ENCODE data around the gene IMMP1L. TPM values are rescaled to one million over a fixed set of nuclear protein-coding genes. Genes with fewer than 3 reads are reported as not detected.

The IMMP1L gene
- total RNA-seq, 4 donors from 2014 or later = 6.5 to 30.5 (median 12.5) TPM

DNA sequence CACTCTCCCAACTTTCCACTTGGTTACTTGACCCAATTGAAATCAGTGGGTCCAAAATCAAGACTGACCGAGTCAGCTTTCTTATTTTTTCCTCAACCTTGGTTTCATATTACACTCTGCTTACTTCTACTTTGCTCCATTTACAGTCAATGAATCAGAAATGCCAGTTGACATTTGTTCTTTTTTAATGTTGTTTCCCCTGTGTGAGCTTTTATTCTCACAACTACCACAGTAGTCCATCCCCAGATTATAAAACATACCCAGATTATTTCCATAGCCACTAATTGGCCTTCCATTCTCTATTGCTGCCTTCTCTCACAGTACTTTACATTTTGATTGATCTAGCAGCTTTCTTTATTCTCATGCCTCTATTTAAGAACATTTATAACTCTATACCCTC lies 89.8 kb downstream of the IMMP1L start:
- intact Hi-C loops (cut with DNase I) = no loop called here
- DNase-seq = no peak

DNA sequence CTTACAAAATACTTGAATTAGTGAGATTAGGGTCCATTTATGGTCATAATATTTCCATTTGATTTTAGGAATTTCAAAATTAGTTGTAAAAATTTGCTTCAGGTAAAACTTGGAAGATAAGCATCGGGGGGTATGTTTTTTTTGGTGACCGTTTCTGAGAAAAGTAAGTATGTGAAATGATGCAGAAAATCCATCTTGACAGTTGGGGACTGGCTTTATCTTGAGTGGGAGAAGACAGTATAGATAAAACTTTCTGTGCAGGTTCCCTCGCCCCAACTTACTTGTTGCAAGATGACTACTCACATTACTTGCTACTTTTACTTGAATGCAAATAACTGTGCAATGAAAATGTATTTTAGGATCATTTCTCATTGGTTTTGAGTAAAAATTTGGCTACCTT lies 90.3 kb downstream of the IMMP1L start:
- TF ChIP-seq CTCF (IDR thresholded peaks at IDR 0.05) = no peak
- no peak for TF ChIP-seq POLR2A (IDR thresholded peaks at IDR 0.05)
- 77 to 86% methylated on average over 3 of the region's 3 CpGs for WGBS, 2 donors
- no peak overlapping the region for H3K27ac ChIP-seq
- H3K4me3 ChIP-seq = no peak overlapping the region
- H3K9me3 ChIP-seq = no peaks in the 10 kb centered on the region
- H3K36me3 ChIP-seq = peaks cover 0 to 4% (median 0%) of the 10 kb centered on the region in 3 donors
- no peaks in the 10 kb centered on the region for H3K4me1 ChIP-seq
- DNase-seq = no peak
- intact Hi-C loops (cut with DNase I) = no loop called here
- H3K27me3 ChIP-seq = no peaks in the 10 kb centered on the region

More for the DNA sequence above, 89.8 kb downstream of the IMMP1L start:
- Histone ChIP-seq H3K9me3 (no peaks in the 10 kb centered on the region), H3K4me1 (no peaks in the 10 kb centered on the region), H3K27me3 (no peaks in the 10 kb centered on the region), H3K27ac (no peak overlapping the region), H3K36me3 (peaks cover 0 to 3% (median 0%) of the 10 kb centered on the region in 3 donors), H3K4me3 (no peak overlapping the region)
- no peak for TF ChIP-seq POLR2A (IDR thresholded peaks at IDR 0.05)
- no peak for TF ChIP-seq CTCF (IDR thresholded peaks at IDR 0.05)
- WGBS, 2 donors = 78 to 82% methylated on average over 1 of the region's 1 CpG

- Histone ChIP-seq H3K36me3 (peaks cover 0 to 4% (median 0%) of the 10 kb centered on the region in 3 donors), H3K27me3 (no peaks in the 10 kb centered on the region), H3K4me1 (no peaks in the 10 kb centered on the region), H3K27ac (no peak overlapping the region), H3K4me3 (no peak overlapping the region), H3K9me3 (no peaks in the 10 kb centered on the region)
- no peak for DNase-seq
- WGBS, 2 donors = 89 to 96% methylated on average over 2 of the region's 2 CpGs
- TF ChIP-seq POLR2A (IDR thresholded peaks at IDR 0.05) = no peak
- intact Hi-C loops (cut with DNase I) = no loop called here
These were observed 91.6 kb downstream of the IMMP1L start for GRCh38 chr11:31417816-31418215.

DNA sequence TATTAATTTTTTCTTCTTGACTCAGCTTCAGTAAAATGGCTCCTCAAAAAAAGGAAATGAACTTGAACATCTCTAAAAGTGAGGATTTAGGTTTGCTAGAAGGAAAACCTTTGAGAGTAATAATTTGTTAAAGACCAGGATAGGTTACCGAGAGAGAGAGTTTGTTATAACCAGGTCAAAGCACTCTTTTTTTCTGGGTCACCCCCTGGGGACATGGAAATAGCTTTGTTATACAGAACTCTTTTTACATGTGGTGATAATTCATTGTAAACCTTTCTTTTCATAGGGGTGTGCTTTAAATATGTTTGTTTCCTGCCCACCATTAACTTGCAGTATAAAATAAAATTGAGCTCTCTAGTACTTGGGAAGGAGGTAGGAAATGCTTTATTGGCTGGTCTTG lies 92.1 kb downstream of the IMMP1L start:
- Histone ChIP-seq H3K36me3 (peaks cover 0 to 4% (median 0%) of the 10 kb centered on the region in 3 donors), H3K27me3 (no peaks in the 10 kb centered on the region), H3K9me3 (no peaks in the 10 kb centered on the region), H3K4me1 (no peaks in the 10 kb centered on the region), H3K27ac (no peak overlapping the region), H3K4me3 (no peak overlapping the region)
- WGBS, 2 donors = 96 to 100% methylated on average over 1 of the region's 1 CpG
- DNase-seq = no peak
- TF ChIP-seq POLR2A (IDR thresholded peaks at IDR 0.05) (no peak), CTCF (IDR thresholded peaks at IDR 0.05) (no peak)
- intact Hi-C loops (cut with DNase I) = no loop called here

- Histone ChIP-seq H3K36me3 (peaks cover 0 to 4% (median 0%) of the 10 kb centered on the region in 3 donors), H3K27me3 (no peaks in the 10 kb centered on the region), H3K27ac (no peak overlapping the region), H3K9me3 (no peaks in the 10 kb centered on the region), H3K4me1 (no peaks in the 10 kb centered on the region), H3K4me3 (no peak overlapping the region)
- no peak for DNase-seq
- intact Hi-C loops (cut with DNase I) = no loop called here
- 83 to 97% methylated on average over 4 of the region's 4 CpGs for WGBS, 2 donors
- TF ChIP-seq POLR2A (IDR thresholded peaks at IDR 0.05) (no peak), CTCF (IDR thresholded peaks at IDR 0.05) (no peak)
These were observed 94.0 kb downstream of the IMMP1L start for GRCh38 chr11:31415435-31415834.

- Histone ChIP-seq H3K4me3 (no peak overlapping the region), H3K4me1 (no peaks in the 10 kb centered on the region), H3K27me3 (no peaks in the 10 kb centered on the region), H3K27ac (no peak overlapping the region), H3K9me3 (no peaks in the 10 kb centered on the region), H3K36me3 (peaks cover 0 to 4% (median 0%) of the 10 kb centered on the region in 3 donors)
- no peak for DNase-seq
- intact Hi-C loops (cut with DNase I) = no loop called here
- 71 to 74% methylated on average over 3 of the region's 3 CpGs for WGBS, 2 donors
- TF ChIP-seq POLR2A (IDR thresholded peaks at IDR 0.05) = no peak
- TF ChIP-seq CTCF (IDR thresholded peaks at IDR 0.05) = no peak
These were observed 95.1 kb downstream of the IMMP1L start for GRCh38 chr11:31414338-31414737.
